ENCODE results near the gene EIF3K.
"Not testable (repeated sequence)": the region's sequence is repeated elsewhere in the genome, so short reads cannot be mapped to it uniquely, and the experiment has no call there.

Gene EIF3K

GRCh38 chr19:38596057-38596981, 22.7 kb upstream of the EIF3K start:
- Histone ChIP-seq H3K36me3 (ENCODE audit: control insufficient read depth, insufficient read depth, low read length) (no peaks in the 10 kb centered on the region), H3K9me3 (ENCODE audit: control insufficient read depth, insufficient read depth, low read depth, low read length) (no peaks in the 10 kb centered on the region), H3K4me1 (ENCODE audit: control insufficient read depth, insufficient read depth, low read length) (peaks cover 7% of the 10 kb centered on the region; the same call in 1 of the 2 replicates), H3K27me3 (ENCODE audit: control insufficient read depth, insufficient read depth, low read length) (no peaks in the 10 kb centered on the region), H3K9ac (ENCODE audit: low read length) (no peak overlapping the region), H3K4me3 (ENCODE audit: low read depth, low read length) (peak overlapping the region; percentile 80), H3K27ac (ENCODE audit: low read depth, low read length) (no peak overlapping the region)

DNA sequence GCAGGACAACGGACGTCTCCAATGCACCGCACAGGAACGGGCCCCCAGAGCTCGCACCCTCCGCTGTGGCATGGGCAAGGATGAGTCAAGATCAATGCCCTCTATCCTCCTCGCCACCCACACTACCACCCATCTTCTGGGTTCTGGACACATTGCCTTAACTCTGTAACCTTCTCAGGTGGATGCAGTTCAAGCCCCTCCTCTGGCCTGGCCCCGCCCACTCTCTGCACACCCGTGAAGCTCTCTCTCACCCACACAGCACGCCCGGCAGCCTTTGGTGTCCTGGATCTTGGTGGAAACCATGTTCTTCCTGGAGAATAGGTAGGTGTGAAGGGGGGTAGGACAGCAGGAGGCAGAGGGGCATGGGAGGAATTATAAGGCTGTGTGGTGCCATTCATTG, 21.9 kb upstream of the EIF3K start:
- H3K9me3 ChIP-seq (ENCODE audit: control insufficient read depth, insufficient read depth, low read depth, low read length): no peaks in the 10 kb centered on the region
- no peak overlapping the region for H3K27ac ChIP-seq (ENCODE audit: low read depth, low read length)
- H3K27me3 ChIP-seq (ENCODE audit: control insufficient read depth, insufficient read depth, low read length): no peaks in the 10 kb centered on the region
- H3K9ac ChIP-seq (ENCODE audit: low read length): no peak overlapping the region
- peak overlapping the region; percentile 80 for H3K4me3 ChIP-seq (ENCODE audit: low read depth, low read length)
- peaks cover 7% of the 10 kb centered on the region; the same call in 1 of the 2 replicates for H3K4me1 ChIP-seq (ENCODE audit: control insufficient read depth, insufficient read depth, low read length)
- no peaks in the 10 kb centered on the region for H3K36me3 ChIP-seq (ENCODE audit: control insufficient read depth, insufficient read depth, low read length)

DNA sequence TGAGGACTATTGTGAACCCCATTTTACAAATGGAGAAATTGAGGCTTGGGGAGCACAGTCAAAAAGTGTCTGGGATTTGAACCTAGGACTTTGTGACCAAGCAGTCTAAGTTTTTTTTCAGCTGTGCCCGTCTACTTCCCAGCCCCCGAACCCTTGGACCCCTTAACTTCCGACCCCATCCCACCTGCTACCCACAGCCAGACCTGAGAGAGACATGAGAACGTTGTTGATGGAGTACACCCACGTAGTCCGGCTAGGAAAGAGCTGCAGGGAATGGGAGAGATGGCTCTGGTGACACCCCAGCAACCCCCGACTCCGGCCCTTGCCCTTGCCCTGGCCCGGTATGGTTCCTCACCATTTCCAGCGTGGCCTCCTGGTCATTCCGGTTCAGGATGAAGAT, 19.3 kb upstream of the EIF3K start:
- H3K4me1 ChIP-seq (ENCODE audit: control insufficient read depth, insufficient read depth, low read length): peaks cover 7% of the 10 kb centered on the region; the same call in 1 of the 2 replicates
- H3K4me3 ChIP-seq (ENCODE audit: low read depth, low read length): no peak overlapping the region
- no peak overlapping the region for H3K27ac ChIP-seq (ENCODE audit: low read depth, low read length)
- no peak overlapping the region for H3K9ac ChIP-seq (ENCODE audit: low read length)
- no peaks in the 10 kb centered on the region for H3K27me3 ChIP-seq (ENCODE audit: control insufficient read depth, insufficient read depth, low read length)
- H3K36me3 ChIP-seq (ENCODE audit: control insufficient read depth, insufficient read depth, low read length): no peaks in the 10 kb centered on the region
- no peaks in the 10 kb centered on the region for H3K9me3 ChIP-seq (ENCODE audit: control insufficient read depth, insufficient read depth, low read depth, low read length)

DNA sequence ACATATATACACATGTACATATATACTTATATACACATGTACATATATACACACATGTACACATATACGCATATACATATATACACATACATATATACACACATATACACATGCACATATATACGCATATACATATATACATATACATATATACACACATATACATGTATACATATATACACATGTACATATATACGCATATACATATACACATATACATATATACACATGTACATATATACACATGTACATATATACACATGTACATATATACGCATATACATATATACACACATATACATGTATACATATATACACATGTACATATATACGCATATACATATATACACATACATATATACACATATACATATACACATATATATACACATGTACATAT, 16.1 kb upstream of the EIF3K start:
- not testable (repeated sequence) for H3K9ac ChIP-seq (ENCODE audit: low read length); H3K4me1 ChIP-seq (ENCODE audit: control insufficient read depth, insufficient read depth, low read length); H3K36me3 ChIP-seq (ENCODE audit: control insufficient read depth, insufficient read depth, low read length); H3K9me3 ChIP-seq (ENCODE audit: control insufficient read depth, insufficient read depth, low read depth, low read length); H3K4me3 ChIP-seq (ENCODE audit: low read depth, low read length); H3K27me3 ChIP-seq (ENCODE audit: control insufficient read depth, insufficient read depth, low read length); H3K27ac ChIP-seq (ENCODE audit: low read depth, low read length)

DNA sequence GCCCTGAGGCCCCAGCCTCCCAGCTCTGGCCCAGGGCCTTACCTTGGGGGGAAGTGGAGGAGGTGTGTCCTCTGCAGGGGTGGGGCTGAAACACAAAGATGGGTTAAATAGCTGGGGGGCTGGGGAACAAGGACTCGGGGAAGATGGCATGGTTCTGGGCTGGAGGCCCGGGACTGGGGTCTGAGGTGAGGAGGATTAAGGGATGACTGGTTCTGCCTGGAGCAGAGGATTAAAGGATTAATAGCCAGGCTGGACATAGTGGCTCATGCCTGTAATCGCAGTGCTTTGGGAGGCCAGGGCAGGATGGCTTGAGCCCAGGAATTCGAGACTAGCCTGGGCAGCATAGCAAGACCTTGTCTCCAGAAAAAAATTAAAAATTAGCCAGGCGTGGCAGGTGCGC, 12.9 kb upstream of the EIF3K start:
- Histone ChIP-seq H3K4me3 (ENCODE audit: low read depth, low read length) (no peak overlapping the region), H3K4me1 (ENCODE audit: control insufficient read depth, insufficient read depth, low read length) (no peaks in the 10 kb centered on the region), H3K27me3 (ENCODE audit: control insufficient read depth, insufficient read depth, low read length) (no peaks in the 10 kb centered on the region), H3K27ac (ENCODE audit: low read depth, low read length) (no peak overlapping the region), H3K9ac (ENCODE audit: low read length) (no peak overlapping the region), H3K36me3 (ENCODE audit: control insufficient read depth, insufficient read depth, low read length) (no peaks in the 10 kb centered on the region), H3K9me3 (ENCODE audit: control insufficient read depth, insufficient read depth, low read depth, low read length) (no peaks in the 10 kb centered on the region)

GRCh38 chr19:38614289-38614688, 4.7 kb upstream of the EIF3K start:
- H3K36me3 ChIP-seq (ENCODE audit: control insufficient read depth, insufficient read depth, low read length): no peaks in the 10 kb centered on the region
- H3K9ac ChIP-seq (ENCODE audit: low read length): no peak overlapping the region
- H3K4me3 ChIP-seq (ENCODE audit: low read depth, low read length): no peak overlapping the region
- H3K27ac ChIP-seq (ENCODE audit: low read depth, low read length): no peak overlapping the region
- no peaks in the 10 kb centered on the region for H3K9me3 ChIP-seq (ENCODE audit: control insufficient read depth, insufficient read depth, low read depth, low read length)
- H3K27me3 ChIP-seq (ENCODE audit: control insufficient read depth, insufficient read depth, low read length): no peaks in the 10 kb centered on the region
- peaks cover 14% of the 10 kb centered on the region for H3K4me1 ChIP-seq (ENCODE audit: control insufficient read depth, insufficient read depth, low read length)

DNA sequence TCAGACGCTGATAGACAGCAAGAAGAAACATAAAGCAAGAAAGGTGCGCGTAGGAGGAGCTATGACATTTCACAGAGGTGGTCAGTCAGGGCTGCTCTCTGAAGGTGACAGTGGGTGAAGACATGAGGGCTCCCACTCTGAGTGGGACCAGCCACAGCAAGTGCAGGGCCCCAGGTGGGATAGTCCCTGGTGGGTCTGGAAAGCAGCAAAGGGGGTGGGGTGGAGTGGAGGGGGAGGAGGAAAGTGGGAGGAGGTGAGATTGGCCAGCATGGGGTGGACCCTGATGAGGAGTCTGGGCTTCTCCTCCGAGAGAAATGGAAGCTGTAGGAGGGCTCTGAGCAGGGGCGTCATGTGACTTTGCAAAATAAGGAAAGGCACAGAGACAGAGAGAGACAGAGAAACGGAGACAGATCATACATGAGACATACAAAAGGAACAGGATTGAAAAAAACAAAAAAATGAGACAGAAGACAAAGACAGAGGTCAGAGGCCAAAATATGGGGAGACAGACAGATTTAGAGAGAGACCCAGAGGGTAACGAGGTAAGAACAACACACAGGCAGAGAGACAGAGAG, 3.9 kb upstream of the EIF3K start:
- H3K27ac ChIP-seq (ENCODE audit: low read depth, low read length): no peak overlapping the region
- H3K9me3 ChIP-seq (ENCODE audit: control insufficient read depth, insufficient read depth, low read depth, low read length): no peaks in the 10 kb centered on the region
- H3K9ac ChIP-seq (ENCODE audit: low read length): no peak overlapping the region
- peaks cover 19% of the 10 kb centered on the region for H3K4me1 ChIP-seq (ENCODE audit: control insufficient read depth, insufficient read depth, low read length)
- no peak overlapping the region for H3K4me3 ChIP-seq (ENCODE audit: low read depth, low read length)
- H3K36me3 ChIP-seq (ENCODE audit: control insufficient read depth, insufficient read depth, low read length): peaks cover 2% of the 10 kb centered on the region
- H3K27me3 ChIP-seq (ENCODE audit: control insufficient read depth, insufficient read depth, low read length): no peaks in the 10 kb centered on the region

DNA sequence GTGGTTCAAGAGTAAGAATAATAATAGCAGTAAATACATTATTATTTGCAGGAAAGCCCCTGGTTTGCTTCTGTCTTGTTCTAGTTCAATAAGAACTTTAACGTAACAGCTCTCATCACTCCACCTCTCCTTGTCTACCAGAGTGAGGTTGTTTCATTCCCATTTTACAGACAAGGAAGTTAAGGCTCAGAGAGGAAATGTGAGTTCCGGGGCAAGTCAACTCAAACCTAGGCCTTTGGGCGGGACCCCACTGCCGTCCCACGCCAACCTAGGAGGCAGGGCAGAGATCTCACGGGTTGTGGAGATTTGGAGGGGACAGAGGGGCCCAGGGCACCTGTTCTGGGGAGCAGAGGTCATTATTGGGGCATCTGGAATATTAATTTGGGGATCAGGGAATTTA, 2.7 kb upstream of the EIF3K start:
- no peak overlapping the region for H3K4me3 ChIP-seq (ENCODE audit: low read depth, low read length)
- peaks cover 25% of the 10 kb centered on the region for H3K4me1 ChIP-seq (ENCODE audit: control insufficient read depth, insufficient read depth, low read length)
- no peak overlapping the region for H3K9ac ChIP-seq (ENCODE audit: low read length)
- no peaks in the 10 kb centered on the region for H3K9me3 ChIP-seq (ENCODE audit: control insufficient read depth, insufficient read depth, low read depth, low read length)
- peaks cover 14% of the 10 kb centered on the region for H3K36me3 ChIP-seq (ENCODE audit: control insufficient read depth, insufficient read depth, low read length)
- H3K27ac ChIP-seq (ENCODE audit: low read depth, low read length): no peak overlapping the region
- no peaks in the 10 kb centered on the region for H3K27me3 ChIP-seq (ENCODE audit: control insufficient read depth, insufficient read depth, low read length)

DNA sequence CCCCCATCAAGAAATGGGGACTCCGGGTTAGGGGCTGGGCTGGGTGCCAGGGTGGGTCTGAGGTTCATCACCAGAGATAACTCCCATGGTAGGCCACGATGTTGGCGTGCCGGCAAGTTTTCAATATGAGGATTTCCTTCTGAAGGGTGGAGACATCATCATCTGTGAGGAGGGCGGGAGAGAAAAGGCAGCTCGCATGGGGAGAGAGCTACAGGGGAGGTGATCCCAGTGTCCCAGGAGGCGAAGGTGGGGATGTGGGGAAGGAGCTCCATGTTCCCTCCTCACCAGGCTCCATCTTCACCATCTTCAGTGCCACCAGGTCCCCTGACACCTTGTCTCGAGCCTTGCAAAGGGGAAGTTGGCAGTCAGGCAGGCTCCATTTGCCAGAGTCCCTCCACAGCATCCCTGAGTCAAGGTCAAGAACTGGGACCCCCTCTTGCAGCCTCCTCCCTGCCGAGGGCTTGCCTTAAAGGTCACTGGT, 1.7 kb upstream of the EIF3K start:
- Histone ChIP-seq H3K27me3 (ENCODE audit: control insufficient read depth, insufficient read depth, low read length) (no peaks in the 10 kb centered on the region), H3K27ac (ENCODE audit: low read depth, low read length) (no peak overlapping the region), H3K4me3 (ENCODE audit: low read depth, low read length) (peak overlapping the region; percentile 85), H3K9me3 (ENCODE audit: control insufficient read depth, insufficient read depth, low read depth, low read length) (no peaks in the 10 kb centered on the region), H3K4me1 (ENCODE audit: control insufficient read depth, insufficient read depth, low read length) (peaks cover 33% of the 10 kb centered on the region), H3K9ac (ENCODE audit: low read length) (no peak overlapping the region), H3K36me3 (ENCODE audit: control insufficient read depth, insufficient read depth, low read length) (peaks cover 24% of the 10 kb centered on the region)

DNA sequence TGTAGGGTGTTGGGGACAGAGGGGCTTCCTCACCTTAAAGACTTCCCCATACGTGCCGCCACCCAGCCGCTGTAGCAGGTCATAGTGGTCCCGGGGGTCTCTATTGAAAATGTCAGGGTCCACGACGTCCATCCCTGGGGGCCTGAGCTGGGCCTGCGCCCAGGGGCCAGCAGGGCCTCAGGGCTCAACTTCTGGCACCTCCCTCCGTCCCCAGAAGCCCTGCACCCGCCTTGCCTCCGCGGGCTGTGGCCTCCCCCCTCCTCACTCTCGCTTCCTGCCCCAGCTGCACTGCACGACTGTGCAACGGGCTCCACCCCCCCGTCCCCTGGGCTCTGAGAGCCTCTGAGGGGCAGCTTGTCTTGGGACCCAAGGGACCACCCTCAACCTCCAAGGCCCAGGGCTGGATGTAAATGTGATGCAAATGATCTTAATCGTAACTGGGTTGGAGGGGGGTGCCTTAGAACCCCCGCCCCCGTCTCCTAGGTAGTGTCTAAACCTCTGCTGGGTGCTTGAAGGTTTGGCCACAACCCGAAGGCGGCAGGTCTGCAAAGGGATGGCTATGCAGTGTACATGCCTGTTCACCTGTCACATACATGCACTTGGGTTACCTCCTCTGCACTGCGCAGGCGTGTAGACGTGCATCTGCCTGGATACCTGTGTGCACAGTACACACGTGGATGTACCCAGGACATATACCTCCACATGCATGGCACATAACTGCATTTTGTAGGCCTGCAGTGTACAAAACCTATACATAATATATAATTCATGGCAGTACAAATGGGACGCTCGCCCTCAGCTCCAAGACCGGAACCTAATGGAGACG, 1.0 kb upstream of the EIF3K start, which contains the start of gene MAP4K1:
Gene MAP4K1, minus strand, starts transcription at position 190 of the 826 bp plus-strand sequence. Its CDS starts 58 bp downstream, at position 132.
- H3K9ac ChIP-seq (ENCODE audit: low read length): peak within 1 kb of the TSS; percentile 80
- H3K4me3 ChIP-seq (ENCODE audit: low read depth, low read length): peak within 1 kb of the TSS; percentile 85
- no peaks in the 10 kb centered on the region for H3K27me3 ChIP-seq (ENCODE audit: control insufficient read depth, insufficient read depth, low read length)
- H3K4me1 ChIP-seq (ENCODE audit: control insufficient read depth, insufficient read depth, low read length): peaks cover 33% of the 10 kb centered on the region
- no peaks in the 10 kb centered on the region for H3K9me3 ChIP-seq (ENCODE audit: control insufficient read depth, insufficient read depth, low read depth, low read length)
- H3K36me3 ChIP-seq (ENCODE audit: control insufficient read depth, insufficient read depth, low read length): peaks cover 26% of the 10 kb centered on the region
- H3K27ac ChIP-seq (ENCODE audit: low read depth, low read length): peak within 1 kb of the TSS; percentile 39

Measured in HUES6 (cell line).